ENCODE measurements around the gene OTOP1. TPM values are rescaled to one million over a fixed set of nuclear protein-coding genes. Genes with fewer than 3 reads are reported as not detected.
"Not testable (repeated sequence)": the region's sequence is repeated elsewhere in the genome, so short reads cannot be mapped to it uniquely, and the experiment has no call there.

Gene OTOP1
- total RNA-seq, 1 donor from 2014 or later, result not detected

DNA sequence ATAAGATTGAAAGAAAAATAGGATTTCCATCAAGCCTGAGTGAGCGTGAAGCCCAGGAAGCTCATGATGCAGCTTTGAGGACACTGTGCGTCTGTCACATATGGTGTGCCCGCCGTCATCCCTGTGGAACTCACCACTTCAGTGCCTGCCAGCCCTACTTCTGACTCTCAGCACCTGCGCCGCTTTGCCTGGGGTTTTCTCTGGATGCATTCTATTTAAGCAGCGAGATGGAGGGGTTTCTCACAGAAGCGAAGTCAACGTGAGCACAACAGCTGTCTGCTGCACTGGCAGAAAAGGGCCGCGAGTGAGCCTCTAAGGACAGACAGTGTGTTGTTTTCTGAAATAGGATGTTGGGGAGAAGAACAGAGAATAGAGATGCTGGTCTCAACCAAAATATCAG lies 27.5 kb upstream of the OTOP1 start:
- Histone ChIP-seq H3K4me3 (no peak overlapping the region), H3K36me3 (no peaks in the 10 kb centered on the region), H3F3A (ENCODE audit: low read depth) (peaks cover 7% of the 10 kb centered on the region), H4K20me1 (ENCODE audit: low read depth) (no peaks in the 10 kb centered on the region), H3K79me2 (ENCODE audit: low read depth) (no peaks in the 10 kb centered on the region), H3K4me2 (no peak overlapping the region), H3K9ac (no peak overlapping the region), H3K27ac (no peak overlapping the region), H2AFZ (replicated peaks) (no peak overlapping the region), H3K27me3 (peaks cover 10% of the 10 kb centered on the region), H3K9me3 (ENCODE audit: low read depth) (no peaks in the 10 kb centered on the region), H3K4me1 (peaks cover under 1% of the 10 kb centered on the region)
- Mint-ChIP-seq H3K27ac (no peak overlapping the region), H3K9me3 (no peaks in the 10 kb centered on the region), H3K4me3 (no peak overlapping the region), H3K36me3 (no peaks in the 10 kb centered on the region), H3K4me1 (peaks cover 4% of the 10 kb centered on the region), H3K27me3 (ENCODE audit: insufficient read depth, low read depth) (peaks cover 9% of the 10 kb centered on the region)
- no peak for DNase-seq (ENCODE audit: low spot score)
- no peak for TF ChIP-seq CTCF (IDR thresholded peaks at IDR 0.05)
- TF ChIP-seq EZH2 (IDR thresholded peaks at IDR 0.05), result no peak
- TF ChIP-seq EZH2phosphoT487 (IDR thresholded peaks at IDR 0.05), result no peak

DNA sequence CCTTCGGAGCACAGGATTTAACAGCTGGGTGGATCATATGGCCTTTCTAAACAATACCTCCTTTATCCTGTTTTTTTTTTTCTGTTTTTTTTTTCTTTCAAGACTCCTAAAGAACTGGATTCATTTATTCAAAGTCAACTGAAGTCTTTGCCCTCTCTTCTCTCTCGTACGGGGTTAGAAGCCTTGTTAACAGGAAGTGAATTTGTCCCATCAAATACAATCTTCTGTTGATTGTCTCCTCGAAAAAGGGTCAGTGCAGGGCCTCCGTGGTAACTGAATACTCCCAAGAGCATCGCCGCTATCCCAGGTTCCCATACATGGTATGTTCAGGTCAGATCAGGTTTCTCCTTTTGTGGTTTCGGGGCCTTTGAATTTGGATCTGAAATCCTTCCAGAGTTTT lies 23.1 kb upstream of the OTOP1 start:
- H3K4me2 ChIP-seq, result no peak overlapping the region
- no peak overlapping the region for H2AFZ ChIP-seq (replicated peaks)
- H3K4me3 ChIP-seq, result no peak overlapping the region
- peaks cover 14% of the 10 kb centered on the region for H3F3A ChIP-seq (ENCODE audit: low read depth)
- peaks cover 10% of the 10 kb centered on the region for H3K4me1 ChIP-seq
- DNase-seq (ENCODE audit: low spot score), result no peak
- peaks cover 15% of the 10 kb centered on the region for H3K4me1 Mint-ChIP-seq
- H3K79me2 ChIP-seq (ENCODE audit: low read depth), result peaks cover 20% of the 10 kb centered on the region
- no peak overlapping the region for H3K27ac ChIP-seq
- no peaks in the 10 kb centered on the region for H3K9me3 Mint-ChIP-seq
- H3K36me3 Mint-ChIP-seq, result peaks cover 6% of the 10 kb centered on the region
- TF ChIP-seq EZH2phosphoT487 (IDR thresholded peaks at IDR 0.05) (no peak), CTCF (IDR thresholded peaks at IDR 0.05) (no peak), EZH2 (IDR thresholded peaks at IDR 0.05) (no peak)
- H3K27me3 Mint-ChIP-seq (ENCODE audit: insufficient read depth, low read depth), result no peaks in the 10 kb centered on the region
- no peak overlapping the region for H3K9ac ChIP-seq
- no peaks in the 10 kb centered on the region for H3K9me3 ChIP-seq (ENCODE audit: low read depth)
- peaks cover 8% of the 10 kb centered on the region for H3K36me3 ChIP-seq
- H3K27ac Mint-ChIP-seq, result no peak overlapping the region
- peak overlapping the region; percentile 71 for H3K4me3 Mint-ChIP-seq
- peaks cover 10% of the 10 kb centered on the region for H3K27me3 ChIP-seq
- no peaks in the 10 kb centered on the region for H4K20me1 ChIP-seq (ENCODE audit: low read depth)

DNA sequence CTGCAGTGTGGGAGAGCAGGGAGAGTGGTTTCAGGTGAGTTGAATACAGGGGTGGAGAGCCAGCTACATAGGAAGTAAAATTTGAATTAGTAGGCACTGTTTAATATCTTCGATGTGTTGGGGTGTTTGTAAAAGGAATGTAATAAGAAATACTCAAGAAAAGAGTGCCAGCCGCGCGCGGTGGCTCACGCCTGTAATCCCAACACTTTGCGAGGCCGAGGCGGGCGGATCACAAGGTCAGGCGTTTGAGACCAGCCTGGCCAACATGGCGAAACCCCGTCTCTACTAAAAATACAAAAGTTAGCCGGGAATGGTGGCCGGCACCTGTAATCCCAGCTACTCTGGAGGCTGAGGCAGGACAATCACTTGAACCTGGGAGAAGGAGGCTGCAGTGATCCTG lies 22.6 kb upstream of the OTOP1 start:
- peak overlapping the region; percentile 98 for H3K4me2 ChIP-seq
- not testable (repeated sequence) for H3K9me3 Mint-ChIP-seq; H3K27ac Mint-ChIP-seq; H4K20me1 ChIP-seq (ENCODE audit: low read depth); H3K27ac ChIP-seq; H3K4me1 ChIP-seq; DNase-seq (ENCODE audit: low spot score); H3K27me3 Mint-ChIP-seq (ENCODE audit: insufficient read depth, low read depth); H3K36me3 Mint-ChIP-seq; H3K9ac ChIP-seq; H3K36me3 ChIP-seq; H2AFZ ChIP-seq (replicated peaks); H3K27me3 ChIP-seq; H3K9me3 ChIP-seq (ENCODE audit: low read depth)
- H3F3A ChIP-seq (ENCODE audit: low read depth), result peaks cover 14% of the 10 kb centered on the region
- peak overlapping the region; percentile 92 for H3K4me3 Mint-ChIP-seq
- peak overlapping the region; percentile 92 for H3K4me3 ChIP-seq
- H3K79me2 ChIP-seq (ENCODE audit: low read depth), result peaks cover 20% of the 10 kb centered on the region
- H3K4me1 Mint-ChIP-seq, result peaks cover 15% of the 10 kb centered on the region

- peaks cover 15% of the 10 kb centered on the region for H3K4me1 Mint-ChIP-seq
- Histone ChIP-seq H3K79me2 (ENCODE audit: low read depth) (peaks cover 20% of the 10 kb centered on the region), H3K27me3 (peaks cover 6% of the 10 kb centered on the region), H3K4me1 (peaks cover 10% of the 10 kb centered on the region), H3K36me3 (peaks cover 8% of the 10 kb centered on the region), H3K4me2 (peak overlapping the region; percentile 98), H3K9ac (peak overlapping the region; percentile 89), H4K20me1 (ENCODE audit: low read depth) (no peaks in the 10 kb centered on the region), H3F3A (ENCODE audit: low read depth) (peaks cover 14% of the 10 kb centered on the region), H3K4me3 (peak overlapping the region; percentile 92), H3K27ac (no peak overlapping the region), H3K9me3 (ENCODE audit: low read depth) (no peaks in the 10 kb centered on the region), H2AFZ (replicated peaks) (no peak overlapping the region)
- no peaks in the 10 kb centered on the region for H3K9me3 Mint-ChIP-seq
- peak overlapping the region; percentile 95 for H3K27ac Mint-ChIP-seq
- no peaks in the 10 kb centered on the region for H3K27me3 Mint-ChIP-seq (ENCODE audit: insufficient read depth, low read depth)
- H3K36me3 Mint-ChIP-seq, result peaks cover 8% of the 10 kb centered on the region
- TF ChIP-seq CTCF (IDR thresholded peaks at IDR 0.05), result no peak
- no peak for TF ChIP-seq EZH2phosphoT487 (IDR thresholded peaks at IDR 0.05)
- TF ChIP-seq EZH2 (IDR thresholded peaks at IDR 0.05), result no peak
- peak overlapping the region; percentile 92 for H3K4me3 Mint-ChIP-seq
- DNase-seq (ENCODE audit: low spot score), result no peak
These were observed 22.1 kb upstream of the OTOP1 start for GRCh38 chr4:4248885-4249203.
